Subcutaneous adipose tissue (tissue), 4 donors: ENCODE data around the gene WWTR1. TPM values are rescaled to one million over a fixed set of nuclear protein-coding genes. Genes with fewer than 3 reads are reported as not detected.

Source experiments
- total RNA-seq, 4 donors: library from RNA; depleted of rRNA; stranded (reverse); fragments of >200 nt; gene quantifications; one replicate each; pipeline ENCODE4 v1.1.0, GENCODE V29; 2016
- TF ChIP-seq, protein P1 (sequence below): fragments of 450-650 bp; IDR thresholded peaks from one replicate; pipeline ENCODE4 v1.5.1; 2016; ENCODE audit warnings: low read depth, mild to moderate bottlenecking, control low read depth, antibody characterized with exemption, moderate library complexity

WWTR1 gene
- total RNA-seq, 4 donors from 2014 or later = 47.9 to 89.3 (median 62.4) TPM

DNA sequence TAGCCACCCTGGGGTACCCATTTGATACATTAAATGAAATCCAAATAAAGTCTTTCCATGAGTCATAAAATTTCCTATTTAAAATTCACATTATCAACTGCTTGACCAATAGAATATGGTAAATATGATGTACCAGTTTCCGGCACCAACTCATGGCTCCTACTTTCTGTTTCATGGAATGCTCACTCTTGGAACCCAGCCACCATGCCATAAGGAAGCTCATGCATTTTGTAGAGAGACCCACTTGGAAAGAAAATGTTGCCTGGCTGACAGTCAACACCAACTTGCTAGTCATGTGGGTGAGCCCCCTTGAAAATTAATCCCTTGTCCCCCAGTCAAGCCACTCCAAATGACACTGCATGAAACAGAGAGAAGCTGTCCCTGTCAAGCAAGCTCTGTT is 57.2 kb downstream of the WWTR1 start:
- TF ChIP-seq, protein P1, sequence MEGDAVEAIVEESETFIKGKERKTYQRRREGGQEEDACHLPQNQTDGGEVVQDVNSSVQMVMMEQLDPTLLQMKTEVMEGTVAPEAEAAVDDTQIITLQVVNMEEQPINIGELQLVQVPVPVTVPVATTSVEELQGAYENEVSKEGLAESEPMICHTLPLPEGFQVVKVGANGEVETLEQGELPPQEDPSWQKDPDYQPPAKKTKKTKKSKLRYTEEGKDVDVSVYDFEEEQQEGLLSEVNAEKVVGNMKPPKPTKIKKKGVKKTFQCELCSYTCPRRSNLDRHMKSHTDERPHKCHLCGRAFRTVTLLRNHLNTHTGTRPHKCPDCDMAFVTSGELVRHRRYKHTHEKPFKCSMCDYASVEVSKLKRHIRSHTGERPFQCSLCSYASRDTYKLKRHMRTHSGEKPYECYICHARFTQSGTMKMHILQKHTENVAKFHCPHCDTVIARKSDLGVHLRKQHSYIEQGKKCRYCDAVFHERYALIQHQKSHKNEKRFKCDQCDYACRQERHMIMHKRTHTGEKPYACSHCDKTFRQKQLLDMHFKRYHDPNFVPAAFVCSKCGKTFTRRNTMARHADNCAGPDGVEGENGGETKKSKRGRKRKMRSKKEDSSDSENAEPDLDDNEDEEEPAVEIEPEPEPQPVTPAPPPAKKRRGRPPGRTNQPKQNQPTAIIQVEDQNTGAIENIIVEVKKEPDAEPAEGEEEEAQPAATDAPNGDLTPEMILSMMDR = no peak

DNA sequence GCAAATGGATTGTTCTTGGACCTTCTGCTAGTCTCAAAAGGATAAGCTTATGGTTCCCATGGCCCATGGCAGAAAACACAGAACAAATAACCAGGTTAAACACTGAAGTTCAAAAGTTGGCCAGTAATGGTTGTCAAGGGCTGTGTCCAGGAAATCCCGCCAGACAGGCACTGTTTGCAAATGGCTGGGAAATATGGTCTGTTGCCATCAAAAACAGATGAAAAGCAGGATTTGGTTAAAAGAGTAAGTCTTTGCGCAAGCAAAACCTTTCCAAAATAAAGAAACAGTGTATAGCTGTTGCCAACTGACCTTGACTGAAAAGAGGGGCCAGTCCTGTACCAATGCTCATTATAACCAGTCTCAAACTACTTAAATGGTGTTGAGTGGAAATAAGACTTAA is 58.6 kb downstream of the WWTR1 start:
- TF ChIP-seq, protein P1 = no peak

DNA sequence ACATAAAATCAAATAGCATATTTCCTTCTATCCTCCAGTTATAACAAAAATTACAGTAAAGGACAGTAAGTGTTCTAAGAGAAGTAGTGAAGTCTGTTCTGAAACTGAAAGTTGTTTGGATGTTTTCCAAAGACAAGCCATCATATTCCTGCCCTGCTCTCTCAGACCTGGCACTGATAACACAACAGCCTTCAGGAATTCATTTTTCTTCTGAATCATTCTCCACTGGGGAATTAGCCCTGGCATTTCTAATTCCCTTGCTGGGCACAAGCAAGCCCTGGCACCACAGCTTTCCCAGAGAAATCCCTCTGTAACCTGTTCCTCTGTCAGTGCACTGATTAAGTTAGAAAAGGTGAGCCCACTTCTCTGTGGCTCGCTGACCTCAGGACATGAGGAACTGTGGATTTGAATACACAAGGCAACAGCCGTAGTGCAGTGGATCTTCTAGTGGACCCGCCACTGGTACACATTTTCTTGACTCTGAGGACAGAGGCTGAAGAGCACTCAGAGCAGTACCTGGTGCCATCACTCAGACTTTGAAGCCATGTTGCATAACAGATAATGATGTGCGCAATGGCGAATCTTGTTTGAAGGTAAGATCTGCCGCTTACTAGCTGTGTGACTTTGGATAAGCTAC is 61.6 kb downstream of the WWTR1 start:
- TF ChIP-seq, protein P1 = no peak

DNA sequence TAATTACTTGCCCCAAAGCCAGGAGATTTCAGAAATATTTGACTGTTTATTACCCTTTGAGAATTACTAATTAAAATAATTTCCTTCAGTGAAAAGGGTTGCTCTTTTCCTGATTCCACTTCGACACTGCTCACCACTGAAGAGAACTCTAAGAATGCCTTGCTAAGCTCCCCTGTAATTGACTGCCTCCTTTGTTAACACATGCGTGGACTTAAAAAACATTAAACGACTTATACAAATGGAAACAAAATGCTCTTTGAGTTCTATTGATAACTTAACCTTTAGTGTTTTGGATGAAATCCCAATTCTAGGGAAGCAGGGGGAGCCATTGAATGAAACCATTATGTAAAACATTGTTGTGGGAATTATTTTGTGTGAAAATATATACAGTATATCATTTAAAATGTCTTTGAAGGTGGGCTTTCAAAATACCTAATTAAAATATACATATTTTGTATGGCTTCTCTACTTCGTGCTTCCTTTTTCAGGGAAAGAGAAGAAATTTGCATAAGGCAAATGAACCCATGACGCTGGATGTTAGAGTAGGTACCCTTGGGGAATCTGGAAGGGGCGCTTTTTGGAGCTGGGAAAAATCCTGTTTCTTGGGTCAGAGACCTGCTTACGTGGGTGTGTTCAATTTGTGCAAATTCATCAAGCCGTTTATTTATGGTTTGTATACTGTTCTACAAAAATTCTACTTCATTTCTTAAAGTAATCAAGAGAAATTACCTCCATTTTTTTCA is 64.2 kb downstream of the WWTR1 start:
- TF ChIP-seq, protein P1 = no peak

DNA sequence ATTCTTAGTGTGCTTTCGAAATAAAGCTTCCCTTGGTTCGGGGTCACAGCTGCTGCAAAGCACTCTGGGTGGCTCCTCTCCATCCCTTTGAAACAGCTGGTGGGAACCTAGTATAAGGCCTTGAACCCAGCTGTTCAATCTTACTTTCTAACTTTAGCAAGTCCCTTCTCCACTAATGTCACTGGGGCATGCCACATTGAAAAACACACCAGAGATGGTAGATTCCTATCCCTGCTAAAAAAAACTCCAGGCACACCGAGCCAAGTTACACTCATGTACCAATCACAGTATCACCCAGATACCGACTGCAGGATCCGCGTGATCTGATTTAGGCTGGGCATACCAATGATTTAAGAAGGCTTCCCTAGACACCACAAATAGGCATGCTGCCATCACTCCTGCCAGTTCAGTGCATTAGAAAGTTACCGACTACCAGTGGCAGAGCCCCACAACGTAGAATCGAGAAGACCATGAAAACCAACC is 65.0 kb downstream of the WWTR1 start:
- TF ChIP-seq, protein P1 = no peak

DNA sequence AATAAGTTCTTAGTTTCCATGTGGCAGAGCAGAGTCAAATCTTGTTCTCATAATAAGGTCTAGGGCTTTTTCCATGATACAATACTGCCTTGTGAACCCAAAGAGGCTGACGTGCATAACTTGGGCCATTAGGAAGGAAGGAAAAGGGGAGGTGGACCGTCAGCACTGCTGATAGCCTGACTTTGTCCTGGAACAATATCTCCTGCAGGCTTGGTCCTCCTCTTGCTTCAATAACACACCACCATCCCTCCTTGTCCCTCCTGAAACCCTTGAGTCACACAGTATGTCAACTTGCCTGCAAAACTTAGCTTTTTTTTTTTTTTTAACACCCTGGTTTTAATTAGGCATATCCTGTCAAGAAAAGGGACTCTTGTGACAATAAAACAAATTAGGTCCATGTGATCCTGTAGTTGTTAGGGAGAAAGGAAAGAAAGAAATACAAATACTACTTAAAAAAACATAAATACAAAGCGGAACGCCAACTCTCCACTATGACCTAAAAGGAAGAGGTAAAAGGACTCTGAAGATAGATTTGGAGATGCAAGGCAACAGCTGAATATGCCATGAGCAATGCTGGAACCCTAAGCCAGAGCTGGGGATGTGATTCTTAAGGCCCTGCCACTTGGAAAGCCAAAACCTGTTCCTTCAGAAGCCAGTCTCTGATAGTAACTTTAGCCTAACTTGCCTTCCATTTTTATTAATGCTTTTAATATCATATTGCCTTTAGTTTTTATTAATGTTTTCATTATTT is 67.0 kb downstream of the WWTR1 start:
- TF ChIP-seq, protein P1 = no peak

DNA sequence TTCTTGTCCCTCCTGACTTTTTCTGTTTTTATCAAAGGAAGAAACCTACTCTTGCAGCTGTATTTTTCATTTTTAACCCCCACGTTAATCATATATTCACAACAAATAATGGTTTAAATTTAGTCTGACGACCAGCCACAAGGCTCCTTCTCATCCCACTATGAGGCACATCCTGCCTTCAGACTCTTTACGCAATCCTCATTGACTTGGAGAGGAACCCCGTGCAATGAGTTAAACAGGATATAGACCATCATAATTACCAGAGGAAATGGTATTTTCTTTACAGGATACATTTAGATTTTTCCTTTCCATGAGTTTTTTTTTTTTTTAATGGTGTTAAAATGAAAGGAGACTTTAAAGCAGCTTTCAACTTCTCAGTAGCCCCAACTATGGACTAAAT is 68.5 kb downstream of the WWTR1 start:
- TF ChIP-seq, protein P1 = no peak
